ENCODE results near the gene SH3BGR.
"Not testable (repeated sequence)": the region's sequence is repeated elsewhere in the genome, so short reads cannot be mapped to it uniquely, and the experiment has no call there.

SH3BGR gene

GRCh38 chr21:39536835-39537234 lies 85.1 kb downstream of the SH3BGR start:
- no peak for DNase-seq
- Mint-ChIP-seq H3K36me3 (ENCODE audit: low read depth) (no peaks in the 10 kb centered on the region), H3K27ac (no peak overlapping the region), H3K4me1 (ENCODE audit: low read depth) (no peaks in the 10 kb centered on the region), H3K4me3 (no peak overlapping the region), H3K9me3 (no peaks in the 10 kb centered on the region), H3K27me3 (peaks cover 19% of the 10 kb centered on the region)

DNA sequence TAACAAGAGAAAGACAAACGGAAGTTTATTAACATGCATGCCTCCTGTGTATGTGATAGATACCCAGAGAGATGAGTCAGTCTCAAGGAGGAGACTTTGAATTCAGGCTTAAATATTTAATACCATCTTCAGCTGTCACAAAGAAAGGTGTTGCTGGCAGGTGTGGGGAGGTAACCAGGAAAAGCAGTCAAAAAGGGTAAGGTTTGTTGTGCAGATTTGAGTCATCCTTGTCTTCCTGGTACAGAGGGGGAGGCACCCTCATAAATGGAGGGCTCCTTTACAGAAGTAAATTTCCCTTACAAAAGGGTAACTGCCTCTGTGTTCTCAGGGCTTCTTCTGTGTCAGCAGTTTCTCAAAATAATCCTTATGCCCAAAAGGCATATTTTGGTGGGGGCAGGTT lies 85.8 kb downstream of the SH3BGR start:
- H3K27ac Mint-ChIP-seq = no peak overlapping the region
- no peaks in the 10 kb centered on the region for H3K36me3 Mint-ChIP-seq (ENCODE audit: low read depth)
- H3K4me3 Mint-ChIP-seq = no peak overlapping the region
- no peaks in the 10 kb centered on the region for H3K9me3 Mint-ChIP-seq
- no peak for DNase-seq
- H3K27me3 Mint-ChIP-seq = peaks cover 19% of the 10 kb centered on the region
- no peaks in the 10 kb centered on the region for H3K4me1 Mint-ChIP-seq (ENCODE audit: low read depth)

GRCh38 chr21:39538453-39539042 lies 86.8 kb downstream of the SH3BGR start:
- no peak for DNase-seq
- peaks cover 23% of the 10 kb centered on the region for H3K27me3 Mint-ChIP-seq
- H3K9me3 Mint-ChIP-seq = no peaks in the 10 kb centered on the region
- H3K4me1 Mint-ChIP-seq (ENCODE audit: low read depth) = no peaks in the 10 kb centered on the region
- no peak overlapping the region for H3K27ac Mint-ChIP-seq
- H3K36me3 Mint-ChIP-seq (ENCODE audit: low read depth) = no peaks in the 10 kb centered on the region
- H3K4me3 Mint-ChIP-seq = no peak overlapping the region

DNA sequence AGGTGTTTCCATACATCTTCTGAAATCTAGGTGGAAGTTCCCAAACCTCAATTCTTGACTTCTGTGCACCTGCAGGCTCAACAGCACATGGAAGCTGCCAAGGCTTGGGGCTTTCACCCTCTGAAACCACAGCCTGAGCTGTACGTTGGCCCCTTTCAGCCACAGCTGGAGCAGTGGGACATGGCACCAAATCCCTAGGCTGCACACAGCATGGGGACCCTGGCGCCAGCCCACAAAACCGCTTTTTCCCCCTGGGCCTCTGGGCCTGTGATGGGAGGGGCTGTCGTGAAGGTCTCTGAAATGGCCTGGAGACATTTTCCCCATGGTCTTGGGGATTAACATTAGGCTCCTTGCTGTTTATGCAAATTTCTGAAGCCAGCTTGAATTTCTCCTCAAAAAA lies 88.6 kb downstream of the SH3BGR start:
- not testable (repeated sequence) for H3K36me3 Mint-ChIP-seq (ENCODE audit: low read depth); DNase-seq; H3K4me1 Mint-ChIP-seq (ENCODE audit: low read depth); H3K9me3 Mint-ChIP-seq; H3K4me3 Mint-ChIP-seq; H3K27ac Mint-ChIP-seq
- peaks cover 18% of the 10 kb centered on the region for H3K27me3 Mint-ChIP-seq

GRCh38 chr21:39542736-39543135 lies 91.0 kb downstream of the SH3BGR start:
- Mint-ChIP-seq H3K4me3 (no peak overlapping the region), H3K27ac (no peak overlapping the region), H3K27me3 (peaks cover 15% of the 10 kb centered on the region), H3K9me3 (no peaks in the 10 kb centered on the region), H3K36me3 (ENCODE audit: low read depth) (no peaks in the 10 kb centered on the region), H3K4me1 (ENCODE audit: low read depth) (no peaks in the 10 kb centered on the region)
- no peak for DNase-seq

DNA sequence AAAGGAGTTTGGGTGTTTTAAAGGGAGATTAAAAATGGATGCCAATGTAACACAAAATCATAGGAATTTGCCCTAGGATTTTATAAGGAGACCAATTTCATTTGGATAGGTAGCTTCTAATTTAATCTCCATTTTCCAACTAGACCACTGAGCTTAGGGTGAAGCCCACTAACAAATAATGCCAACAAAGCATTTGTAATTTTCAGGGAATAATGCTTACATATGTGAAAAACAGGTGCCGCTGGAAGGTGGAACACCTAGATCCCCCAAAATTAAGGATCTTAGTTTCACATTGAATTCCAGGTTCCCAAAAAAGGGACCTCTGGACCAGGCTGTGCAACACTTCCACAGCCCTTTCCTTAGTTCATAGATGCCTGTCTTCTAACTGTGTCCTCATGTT lies 94.8 kb downstream of the SH3BGR start:
- Mint-ChIP-seq H3K27me3 (peaks cover 11% of the 10 kb centered on the region), H3K27ac (no peak overlapping the region), H3K36me3 (ENCODE audit: low read depth) (no peaks in the 10 kb centered on the region), H3K9me3 (no peaks in the 10 kb centered on the region), H3K4me1 (ENCODE audit: low read depth) (no peaks in the 10 kb centered on the region), H3K4me3 (no peak overlapping the region)
- no peak for DNase-seq

DNA sequence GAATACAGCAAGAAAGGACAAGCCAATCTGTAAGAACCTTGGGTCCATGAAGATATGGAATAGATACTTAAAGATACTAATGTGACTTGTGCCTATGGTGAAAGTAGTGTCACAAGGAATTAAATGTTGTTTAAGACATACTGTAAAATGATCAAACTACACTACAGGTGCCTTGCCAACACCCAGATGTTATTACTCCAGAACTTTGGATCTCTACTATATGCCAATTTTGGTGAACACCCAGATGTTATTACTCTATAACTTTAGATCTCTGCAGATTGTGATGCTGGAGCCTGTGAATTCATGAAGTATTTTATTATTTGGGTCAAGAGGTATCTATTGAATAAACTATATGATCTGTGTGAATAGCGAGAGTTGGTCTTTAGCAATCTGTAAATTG lies 101.1 kb downstream of the SH3BGR start:
- Mint-ChIP-seq H3K4me3 (no peak overlapping the region), H3K27me3 (peaks cover 5% of the 10 kb centered on the region), H3K4me1 (ENCODE audit: low read depth) (no peaks in the 10 kb centered on the region), H3K36me3 (ENCODE audit: low read depth) (no peaks in the 10 kb centered on the region), H3K9me3 (no peaks in the 10 kb centered on the region), H3K27ac (no peak overlapping the region)
- DNase-seq = no peak

GRCh38 chr21:39553331-39553730 lies 101.6 kb downstream of the SH3BGR start:
- Mint-ChIP-seq H3K36me3 (ENCODE audit: low read depth) (no peaks in the 10 kb centered on the region), H3K27ac (no peak overlapping the region), H3K9me3 (no peaks in the 10 kb centered on the region), H3K4me1 (ENCODE audit: low read depth) (no peaks in the 10 kb centered on the region), H3K4me3 (no peak overlapping the region), H3K27me3 (peaks cover 5% of the 10 kb centered on the region)
- DNase-seq = no peak

DNA sequence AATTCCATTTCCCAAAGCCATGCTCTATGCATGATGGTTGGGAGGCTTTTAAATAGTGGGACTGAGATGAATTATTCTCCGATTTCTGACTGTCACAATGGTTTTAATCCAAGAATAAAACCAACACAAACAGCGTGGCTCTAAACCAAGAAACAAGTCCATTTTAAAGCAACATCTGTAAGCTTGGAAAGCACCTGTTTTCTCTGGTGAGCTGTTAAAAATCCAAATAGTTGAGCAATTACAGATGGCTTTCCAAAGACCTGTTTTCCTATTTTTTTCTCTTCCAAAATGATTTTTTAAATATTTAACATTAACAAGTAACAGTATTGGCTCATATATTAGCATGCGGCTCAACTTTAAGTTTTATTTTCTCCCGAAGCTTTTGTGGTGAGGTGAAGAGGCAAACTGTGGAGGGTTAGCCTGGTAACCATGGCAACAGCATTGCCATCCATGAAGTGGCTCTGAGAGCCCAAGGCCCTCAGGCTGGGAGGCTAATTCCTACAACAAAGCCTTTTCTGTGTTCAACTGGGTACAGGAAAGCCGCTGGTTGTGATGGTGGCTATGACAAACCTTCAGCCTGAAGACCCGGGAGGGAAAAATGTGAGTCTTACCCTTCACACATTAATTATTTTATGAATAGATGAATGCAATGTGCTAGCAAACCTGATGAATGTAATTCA lies 104.3 kb downstream of the SH3BGR start:
- Mint-ChIP-seq H3K9me3 (no peaks in the 10 kb centered on the region), H3K27me3 (peaks cover 5% of the 10 kb centered on the region), H3K36me3 (ENCODE audit: low read depth) (no peaks in the 10 kb centered on the region), H3K4me1 (ENCODE audit: low read depth) (no peaks in the 10 kb centered on the region), H3K4me3 (no peak overlapping the region), H3K27ac (no peak overlapping the region)
- DNase-seq = no peak

- Mint-ChIP-seq H3K4me1 (ENCODE audit: low read depth) (no peaks in the 10 kb centered on the region), H3K4me3 (no peak overlapping the region), H3K9me3 (no peaks in the 10 kb centered on the region), H3K27me3 (peaks cover 2% of the 10 kb centered on the region), H3K27ac (no peak overlapping the region), H3K36me3 (ENCODE audit: low read depth) (no peaks in the 10 kb centered on the region)
- no peak for DNase-seq
These were observed 107.7 kb downstream of the SH3BGR start for GRCh38 chr21:39559511-39559910.

DNA sequence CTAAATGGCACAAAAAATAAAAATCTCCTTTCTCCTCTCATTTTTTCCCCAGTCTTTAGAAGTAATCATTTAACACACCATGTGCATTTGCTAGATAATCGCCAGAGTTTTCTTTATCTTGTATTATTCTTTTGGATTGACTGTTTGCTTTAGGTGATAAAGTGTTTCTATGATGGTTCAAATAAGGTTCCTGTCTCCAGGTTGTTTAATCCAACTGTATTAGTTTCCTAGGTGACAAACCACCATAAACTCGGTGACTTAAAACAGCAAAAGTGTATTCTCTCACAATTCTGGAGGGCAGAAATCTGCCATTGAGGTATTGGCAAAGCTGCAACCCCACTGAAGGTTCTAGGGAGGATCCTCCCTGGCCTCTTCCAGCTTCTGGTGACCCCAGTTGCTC lies 109.4 kb downstream of the SH3BGR start:
- H3K27me3 Mint-ChIP-seq = peaks cover 2% of the 10 kb centered on the region
- DNase-seq = no peak
- H3K27ac Mint-ChIP-seq = no peak overlapping the region
- no peak overlapping the region for H3K4me3 Mint-ChIP-seq
- no peaks in the 10 kb centered on the region for H3K9me3 Mint-ChIP-seq
- no peaks in the 10 kb centered on the region for H3K4me1 Mint-ChIP-seq (ENCODE audit: low read depth)
- no peaks in the 10 kb centered on the region for H3K36me3 Mint-ChIP-seq (ENCODE audit: low read depth)

- no peak for DNase-seq
- Mint-ChIP-seq H3K9me3 (no peaks in the 10 kb centered on the region), H3K4me1 (ENCODE audit: low read depth) (no peaks in the 10 kb centered on the region), H3K27me3 (peaks cover 2% of the 10 kb centered on the region), H3K4me3 (no peak overlapping the region), H3K27ac (no peak overlapping the region), H3K36me3 (ENCODE audit: low read depth) (no peaks in the 10 kb centered on the region)
These were observed 111.3 kb downstream of the SH3BGR start for GRCh38 chr21:39562791-39563770.

GRCh38 chr21:39564200-39564599 lies 112.4 kb downstream of the SH3BGR start:
- Mint-ChIP-seq H3K27ac (no peak overlapping the region), H3K4me1 (ENCODE audit: low read depth) (no peaks in the 10 kb centered on the region), H3K4me3 (no peak overlapping the region), H3K27me3 (peaks cover 2% of the 10 kb centered on the region), H3K36me3 (ENCODE audit: low read depth) (no peaks in the 10 kb centered on the region), H3K9me3 (no peaks in the 10 kb centered on the region)
- DNase-seq = no peak

Data from activated T-cell treated with anti-CD3 and anti-CD28 coated beads, Interleukin-2, amount 50 U/mL, for 24 hours (primary cell).